GM19397 (cell line): ENCODE measurements around the gene GP1BB.
"Not testable (repeated sequence)": the region's sequence is repeated elsewhere in the genome, so short reads cannot be mapped to it uniquely, and the experiment has no call there.

Experiments used
- ATAC-seq: cut with Tn5 transposase; IDR thresholded peaks from one replicate; pipeline ENCODE4 v1.9.1; 2021; ENCODE audit warnings: mild to moderate bottlenecking, moderate library complexity; ENCODE audit not compliant: unreplicated experiment

GP1BB gene

DNA sequence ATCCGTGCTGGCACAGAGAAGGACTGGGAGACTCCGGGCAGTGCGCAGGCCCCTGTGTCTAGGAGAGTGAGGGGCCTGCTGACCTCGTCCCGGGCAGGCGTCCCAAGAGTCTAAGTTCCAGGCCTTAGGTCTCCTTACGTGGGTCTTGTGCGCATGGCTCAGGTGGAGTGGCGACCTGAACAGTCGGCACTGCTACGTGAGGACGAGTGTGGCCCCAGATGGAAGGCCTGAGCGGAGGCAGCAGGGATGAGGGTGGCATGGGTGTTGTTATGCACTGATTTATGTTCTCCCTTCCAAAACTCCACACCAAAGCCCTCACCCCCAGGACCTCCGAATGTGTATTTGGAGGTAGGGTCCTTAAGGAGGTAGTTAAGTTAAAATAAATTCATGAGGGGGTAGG lies 29.8 kb upstream of the GP1BB start:
- ATAC-seq, result no peak

DNA sequence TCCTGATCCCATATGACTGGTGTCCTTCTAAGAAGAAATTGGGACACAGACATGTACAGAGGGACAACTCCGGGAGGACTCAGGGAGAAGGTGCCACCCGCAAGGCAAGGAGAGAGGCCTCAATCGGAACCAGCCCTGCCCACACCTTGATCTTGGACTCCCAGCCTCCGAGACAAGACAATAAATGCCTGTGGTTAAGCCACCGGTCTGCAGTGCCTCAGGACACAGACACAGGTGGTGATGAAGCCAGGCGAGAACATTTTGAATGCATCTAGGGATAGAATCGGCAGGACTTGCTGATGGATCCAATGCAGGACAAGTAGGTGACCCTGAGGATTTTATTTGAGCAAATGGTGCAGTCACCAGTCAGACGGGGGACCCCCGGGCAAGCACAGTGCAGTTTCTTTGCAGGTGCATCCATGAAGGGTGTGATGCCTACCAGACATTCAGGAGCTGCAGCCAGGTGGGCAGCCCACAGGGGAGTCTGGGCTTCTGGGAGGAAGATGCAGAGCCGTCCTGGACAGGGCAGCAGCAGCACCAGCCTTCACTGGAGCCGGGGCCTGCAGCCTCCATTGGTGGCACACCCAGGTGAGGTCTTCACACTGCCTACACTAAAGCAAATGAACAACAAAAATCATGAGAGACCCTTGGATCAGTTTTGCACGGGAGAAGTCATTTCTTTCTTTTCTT lies 29.2 kb upstream of the GP1BB start:
- no peak for ATAC-seq

DNA sequence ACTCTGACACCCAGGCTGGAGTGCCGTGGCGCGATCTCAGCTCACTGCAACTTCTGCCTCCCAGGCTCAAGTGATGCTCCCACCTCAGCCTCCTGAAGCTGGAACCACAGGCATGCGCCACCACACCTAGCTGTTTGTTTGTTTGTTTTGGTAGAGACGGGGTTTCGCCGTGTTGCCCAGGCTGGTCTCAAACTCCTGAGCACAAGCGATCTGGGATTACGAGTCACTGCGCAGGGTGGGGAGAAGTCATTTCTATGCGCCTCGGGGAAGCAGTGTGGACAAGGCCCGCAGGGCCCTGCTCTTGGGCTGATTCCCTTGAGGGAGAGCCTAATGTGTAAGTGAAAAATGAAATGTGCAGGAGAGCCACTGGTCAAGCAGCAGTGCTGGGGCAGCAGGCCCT lies 28.6 kb upstream of the GP1BB start:
- ATAC-seq, result no peak

DNA sequence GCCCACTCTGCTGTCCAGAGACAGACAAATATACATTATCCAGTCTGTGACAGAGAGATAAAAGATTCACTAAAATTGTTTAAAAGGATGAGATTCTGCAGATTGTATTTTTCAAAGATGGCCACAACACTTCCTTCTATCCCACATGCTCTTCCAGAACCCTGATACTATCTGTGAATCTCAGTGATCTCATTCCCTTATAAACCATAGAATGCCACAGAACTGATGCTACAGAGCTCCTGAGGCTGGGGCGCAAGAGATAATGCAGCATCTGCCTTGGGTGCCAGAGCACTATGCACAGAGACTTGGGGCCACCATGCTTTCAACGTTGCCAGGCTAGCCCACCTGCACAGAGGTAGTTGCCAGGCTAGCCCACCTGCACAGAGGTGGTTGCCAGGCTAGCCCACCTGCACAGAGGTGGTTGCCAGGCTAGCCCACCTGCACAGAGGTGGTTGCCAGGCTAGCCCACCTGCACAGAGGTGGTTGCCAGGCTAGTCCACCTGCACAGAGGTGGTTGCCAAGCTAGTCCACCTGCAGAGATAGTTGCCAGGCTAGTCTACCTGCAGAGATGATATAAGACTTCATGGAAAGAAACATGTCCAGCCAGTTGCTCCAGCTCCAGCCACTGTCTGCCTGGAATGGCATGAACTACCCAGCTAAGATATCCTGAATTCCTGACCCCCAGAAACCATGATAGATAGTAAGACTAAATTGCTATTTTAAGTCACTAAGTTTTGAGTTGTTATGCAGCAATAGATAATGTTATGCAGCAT lies 26.6 kb upstream of the GP1BB start:
- no peak for ATAC-seq

DNA sequence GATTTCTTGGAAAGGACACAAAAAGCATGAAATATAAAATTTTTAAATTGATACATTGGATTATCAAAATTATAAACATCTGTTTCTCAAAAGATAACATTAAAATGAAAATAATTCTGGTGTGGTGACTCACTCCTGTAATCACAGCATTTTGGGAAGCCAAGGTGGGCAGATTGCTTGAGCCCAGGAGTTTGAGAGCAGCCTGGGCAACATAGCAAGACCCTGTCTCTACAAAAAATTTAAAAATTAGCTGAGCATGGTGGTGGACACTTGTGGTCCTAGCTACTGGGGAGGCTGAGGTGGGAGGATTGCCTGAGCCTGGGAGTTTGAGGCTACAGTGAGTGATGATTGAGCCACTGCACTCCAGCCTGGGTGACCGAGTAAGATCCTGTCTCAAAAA lies 25.5 kb upstream of the GP1BB start:
- ATAC-seq, result not testable (repeated sequence)

DNA sequence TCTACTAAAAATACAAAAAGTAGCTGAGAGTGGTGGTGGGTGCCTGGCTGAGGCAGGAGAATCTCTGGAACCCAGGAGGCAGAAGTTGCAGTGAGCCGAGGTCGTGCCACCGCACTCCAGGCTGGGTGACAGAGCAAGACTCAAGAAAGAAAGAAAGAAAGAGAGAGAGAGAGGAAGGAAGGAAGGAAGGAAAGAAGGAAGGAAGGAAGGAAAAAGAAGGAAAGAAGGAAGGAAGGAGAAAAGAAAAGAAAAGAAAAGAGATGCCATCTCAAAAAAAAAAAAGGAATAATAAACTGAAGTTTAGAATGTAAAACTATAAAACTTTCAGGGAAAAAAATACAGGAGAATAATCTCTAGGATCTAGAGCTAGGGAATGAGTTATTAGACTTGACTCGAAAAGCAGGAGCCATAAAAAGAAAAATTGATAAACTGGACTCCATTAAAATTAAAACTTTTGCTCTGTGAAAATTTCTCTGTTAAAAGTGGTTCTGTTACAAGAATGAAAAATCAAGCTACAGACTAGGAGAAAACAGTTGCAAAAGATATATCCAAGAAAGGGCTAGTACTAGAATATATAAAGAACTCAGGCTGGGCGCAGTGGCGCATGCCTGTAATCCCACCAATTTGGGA lies 22.4 kb upstream of the GP1BB start:
- ATAC-seq, result no peak

DNA sequence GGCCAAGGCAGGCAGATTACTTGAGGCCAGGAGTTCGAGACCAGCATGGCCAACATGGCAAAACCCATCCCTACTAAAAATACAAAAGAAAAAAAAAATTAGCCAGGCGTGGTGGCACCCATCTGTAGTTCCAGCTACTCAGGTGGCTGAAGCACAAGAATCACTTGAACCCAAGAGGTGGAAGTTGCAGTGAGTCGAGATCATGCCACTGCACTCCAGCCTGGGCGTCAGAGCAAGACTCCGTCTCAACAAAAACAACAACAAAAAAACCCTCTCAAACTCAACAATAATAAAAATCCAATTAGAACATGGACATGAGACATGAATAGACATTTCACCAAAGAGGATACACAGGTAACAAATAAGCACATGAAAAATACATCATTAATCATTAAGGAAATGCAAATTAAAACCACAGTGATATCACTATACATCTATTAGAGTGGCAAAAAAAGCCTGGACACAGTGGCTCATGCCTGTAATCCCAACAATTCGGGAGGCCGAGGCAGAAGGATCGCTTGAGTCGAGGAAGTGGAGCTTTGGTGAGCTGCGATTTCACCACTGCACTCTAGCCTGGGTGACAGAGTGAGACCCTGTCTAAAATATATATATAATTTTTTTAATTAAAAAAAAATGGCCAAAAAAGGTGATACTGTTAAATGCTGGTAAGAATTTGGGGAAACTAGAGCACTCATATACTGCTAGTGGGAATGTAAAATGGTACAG lies 21.8 kb upstream of the GP1BB start:
- no peak for ATAC-seq

DNA sequence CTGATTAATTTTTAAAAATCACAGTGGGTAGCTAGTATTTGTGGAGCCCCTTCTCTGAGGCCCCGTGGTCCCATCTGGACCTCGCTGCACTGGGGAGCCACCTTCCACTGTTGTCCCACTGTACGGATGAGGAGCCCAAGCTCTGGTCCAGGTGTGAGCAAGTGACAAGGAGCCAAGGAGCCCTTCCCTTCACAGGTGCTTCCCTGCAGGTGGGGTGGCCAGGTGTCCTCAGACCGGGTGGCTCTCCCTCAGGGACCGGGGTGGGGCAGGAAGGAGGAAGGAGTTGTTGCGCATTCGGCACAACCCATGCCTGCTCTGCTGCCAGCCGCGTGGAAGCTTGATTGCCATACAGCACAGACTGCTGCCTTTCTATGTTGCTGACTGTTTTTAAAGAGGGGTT lies 19.5 kb upstream of the GP1BB start:
- ATAC-seq, result no peak

DNA sequence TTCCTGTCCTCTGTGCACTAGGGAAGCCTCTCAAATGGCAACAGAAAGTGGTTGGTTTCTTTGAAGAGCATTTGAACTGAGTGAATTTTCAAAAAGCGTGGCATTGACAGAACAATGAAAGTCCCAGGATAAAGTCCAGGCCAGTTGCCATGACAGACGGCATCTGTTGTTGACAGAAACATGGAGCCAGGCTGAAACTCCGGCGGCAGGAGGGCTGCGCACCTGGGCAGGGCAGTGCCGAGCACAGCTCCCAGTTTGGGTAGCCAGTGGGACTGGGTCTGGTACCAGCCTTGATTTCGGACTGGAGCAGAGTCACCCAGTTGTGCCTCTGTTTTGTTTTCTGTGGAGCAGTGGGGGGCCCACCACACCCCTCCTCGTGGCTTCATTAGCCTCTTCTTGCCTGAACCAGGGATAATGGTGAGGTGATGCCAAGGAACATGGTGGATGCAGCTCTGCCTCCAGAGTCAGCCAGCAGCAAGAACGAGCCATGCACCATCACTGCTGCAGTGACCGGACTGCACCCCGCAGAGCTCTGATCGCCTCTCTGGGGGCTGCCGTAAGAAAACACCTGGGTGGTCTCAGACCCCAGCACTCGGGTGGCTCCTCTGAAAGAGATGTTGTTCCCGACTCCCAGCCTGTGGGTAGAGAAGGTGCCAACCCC lies 18.9 kb upstream of the GP1BB start:
- no peak for ATAC-seq

DNA sequence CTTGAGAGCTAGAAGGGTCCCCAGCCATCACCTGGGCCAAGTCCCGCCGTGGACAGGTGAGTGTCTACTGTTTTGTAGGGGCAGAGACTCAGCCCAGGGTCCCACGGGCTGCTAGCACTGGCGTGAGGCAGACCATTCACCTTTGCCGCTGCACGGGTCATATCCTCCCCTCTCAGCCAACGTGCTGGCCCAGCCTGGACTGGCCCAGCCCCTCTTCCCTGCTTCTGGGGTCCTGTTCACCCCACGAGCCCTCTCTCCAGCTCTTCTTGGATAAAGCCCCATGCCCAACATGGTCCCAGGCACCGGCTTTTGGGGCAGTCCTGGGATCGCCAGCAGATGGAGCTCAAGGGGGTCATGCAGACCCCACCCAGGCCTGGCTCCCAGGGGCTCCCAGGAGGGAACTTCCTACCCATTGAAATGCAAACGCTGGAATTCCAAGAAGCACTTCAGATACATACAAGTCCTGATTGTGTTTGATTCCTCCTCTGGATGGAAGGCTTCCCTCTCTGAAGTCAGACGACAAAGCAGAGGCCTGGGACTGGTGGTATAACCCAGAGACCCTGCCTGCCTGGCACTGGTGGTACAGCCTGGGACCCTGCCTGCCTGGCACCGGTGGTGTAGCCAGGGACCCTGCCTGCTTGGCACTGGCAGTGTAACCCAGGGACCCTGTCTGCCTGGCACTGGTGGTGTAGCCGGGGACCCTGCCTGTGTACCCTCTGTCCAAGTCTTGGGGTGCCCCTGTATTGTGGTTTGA lies 18.0 kb upstream of the GP1BB start:
- no peak for ATAC-seq

DNA sequence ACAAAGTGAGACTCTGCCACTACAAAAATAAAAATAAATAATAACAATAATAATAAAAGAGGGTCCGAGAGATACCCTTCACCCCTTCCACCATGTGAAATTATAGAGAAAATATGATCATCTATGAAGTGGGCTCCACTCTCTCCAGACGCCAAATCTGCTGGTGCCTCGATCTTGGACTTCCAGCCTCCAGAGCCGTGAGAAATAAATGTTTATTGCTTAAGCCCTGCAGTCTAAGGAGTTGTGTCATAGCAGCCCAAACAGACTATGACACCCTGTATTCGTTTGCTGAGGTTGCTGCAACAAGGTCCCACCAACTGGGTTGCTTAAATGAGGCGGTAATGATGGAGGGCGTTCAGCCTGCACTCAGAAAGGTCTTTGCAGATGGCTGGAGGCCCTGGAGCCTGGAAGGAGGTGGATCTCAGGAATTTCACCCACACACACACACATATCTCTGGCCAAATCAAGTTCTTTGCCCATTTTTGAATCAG lies 16.6 kb upstream of the GP1BB start:
- no peak for ATAC-seq

DNA sequence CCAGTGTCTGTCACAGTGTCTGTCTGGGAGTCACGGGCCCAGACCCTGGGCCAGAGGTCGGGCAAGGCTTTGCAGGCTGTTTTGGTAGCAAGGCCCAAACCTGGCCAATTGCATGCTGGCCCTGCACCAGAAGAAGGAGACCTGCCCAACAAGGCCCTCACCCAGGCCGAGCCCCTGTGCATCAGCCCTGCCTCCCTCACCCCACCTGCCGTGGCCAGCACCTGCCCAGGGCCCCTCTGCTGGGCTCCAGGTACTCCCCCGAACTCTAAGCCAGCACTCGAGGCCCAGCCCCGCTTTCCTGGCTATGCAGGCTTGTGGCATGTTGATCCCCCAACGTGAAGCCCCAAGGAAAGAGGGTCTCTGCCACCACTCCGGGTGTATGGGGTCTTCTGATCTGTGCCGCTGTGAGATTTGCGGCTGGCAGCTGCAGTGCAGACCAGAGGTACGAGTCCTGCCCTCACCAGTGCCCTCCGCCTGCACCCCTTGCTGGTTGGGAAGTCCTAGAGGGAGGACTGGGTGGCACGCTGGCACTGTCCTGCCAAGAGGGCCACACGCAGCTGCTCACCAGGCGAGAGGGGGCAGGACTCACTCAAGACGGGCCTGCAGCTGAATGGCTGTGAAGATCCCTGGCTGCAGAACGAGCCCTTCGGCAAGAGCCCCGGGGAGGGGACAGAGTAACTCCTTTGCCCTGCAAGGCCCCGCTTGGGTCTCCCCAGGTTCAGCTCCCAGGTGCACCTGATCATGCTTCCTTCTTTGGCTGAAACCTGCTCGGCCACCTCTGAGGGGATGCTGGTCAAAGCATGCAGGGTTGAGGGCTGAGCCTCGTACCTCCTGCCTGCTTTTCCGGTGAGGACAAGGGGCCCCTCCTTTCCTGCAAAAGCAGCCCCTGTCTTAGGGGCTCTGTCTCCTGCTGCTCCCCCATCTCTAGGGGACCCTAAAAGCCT lies 15.7 kb upstream of the GP1BB start:
- ATAC-seq, result no peak

DNA sequence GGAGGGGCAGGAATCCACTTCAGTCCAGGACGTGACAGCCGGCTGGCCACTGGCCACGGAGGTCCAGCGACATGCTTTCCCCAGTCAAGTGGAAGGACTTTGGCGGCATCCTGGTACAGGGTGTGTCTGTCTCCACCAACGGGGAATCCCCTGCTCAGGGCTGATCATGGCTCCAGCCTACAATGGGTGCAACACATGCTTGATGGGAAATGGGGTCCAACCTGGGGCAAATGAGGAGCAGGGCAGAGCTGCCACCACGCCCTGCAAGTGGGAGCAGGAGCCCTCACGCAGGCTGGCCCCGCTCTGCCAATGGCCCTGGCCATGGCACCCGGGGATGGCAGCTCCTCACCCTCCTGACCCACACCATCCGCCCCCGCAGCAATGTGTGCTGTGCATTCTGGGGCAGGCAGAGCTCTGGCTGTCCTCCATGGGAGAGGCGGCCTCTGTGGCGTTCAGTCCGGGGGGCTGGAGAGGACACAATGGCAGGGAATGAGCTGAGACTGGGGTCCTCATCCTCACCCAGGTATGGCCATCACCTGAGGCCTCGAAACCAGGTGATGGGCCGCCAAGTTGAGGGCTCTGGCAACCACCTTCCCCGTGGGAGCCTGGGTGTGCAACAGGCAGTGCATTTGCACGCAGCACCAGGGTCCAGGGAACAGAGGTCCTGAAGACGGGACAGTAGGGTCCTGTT lies 14.9 kb upstream of the GP1BB start:
- no peak for ATAC-seq

DNA sequence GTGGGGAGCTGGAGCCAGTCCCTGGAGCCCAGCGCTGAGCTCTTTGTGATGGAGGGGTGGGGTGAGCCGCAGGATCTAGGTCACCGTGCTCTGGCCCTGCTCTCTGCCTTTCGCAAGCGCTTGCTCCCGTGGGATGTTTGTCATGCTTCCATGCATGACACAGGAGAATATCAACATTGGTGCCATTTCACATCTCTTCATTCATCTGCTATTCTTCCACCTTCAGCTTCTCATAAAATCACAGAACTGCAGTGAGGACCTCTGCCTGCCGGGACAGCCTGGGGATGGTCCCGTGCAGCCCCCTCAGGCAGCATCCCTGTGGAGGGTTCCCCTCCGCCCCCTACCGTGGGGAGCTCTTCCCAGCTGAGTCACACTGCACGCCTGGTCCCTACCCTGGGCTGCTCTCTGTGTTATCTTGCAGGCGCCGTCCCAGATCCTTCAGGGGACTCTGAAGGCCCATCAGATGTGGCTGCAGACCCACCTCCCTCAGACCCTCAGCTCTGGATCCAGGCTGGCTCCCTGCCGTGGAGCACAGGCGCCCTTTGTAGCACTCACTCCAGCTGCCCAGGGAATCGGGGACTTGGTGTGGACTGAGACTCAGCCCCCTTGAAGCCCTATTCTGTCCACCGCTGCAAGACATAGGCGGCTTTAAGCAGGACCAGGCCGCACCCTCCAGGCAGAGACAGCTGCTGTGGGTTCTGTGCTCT lies 14.1 kb upstream of the GP1BB start:
- ATAC-seq, result no peak

DNA sequence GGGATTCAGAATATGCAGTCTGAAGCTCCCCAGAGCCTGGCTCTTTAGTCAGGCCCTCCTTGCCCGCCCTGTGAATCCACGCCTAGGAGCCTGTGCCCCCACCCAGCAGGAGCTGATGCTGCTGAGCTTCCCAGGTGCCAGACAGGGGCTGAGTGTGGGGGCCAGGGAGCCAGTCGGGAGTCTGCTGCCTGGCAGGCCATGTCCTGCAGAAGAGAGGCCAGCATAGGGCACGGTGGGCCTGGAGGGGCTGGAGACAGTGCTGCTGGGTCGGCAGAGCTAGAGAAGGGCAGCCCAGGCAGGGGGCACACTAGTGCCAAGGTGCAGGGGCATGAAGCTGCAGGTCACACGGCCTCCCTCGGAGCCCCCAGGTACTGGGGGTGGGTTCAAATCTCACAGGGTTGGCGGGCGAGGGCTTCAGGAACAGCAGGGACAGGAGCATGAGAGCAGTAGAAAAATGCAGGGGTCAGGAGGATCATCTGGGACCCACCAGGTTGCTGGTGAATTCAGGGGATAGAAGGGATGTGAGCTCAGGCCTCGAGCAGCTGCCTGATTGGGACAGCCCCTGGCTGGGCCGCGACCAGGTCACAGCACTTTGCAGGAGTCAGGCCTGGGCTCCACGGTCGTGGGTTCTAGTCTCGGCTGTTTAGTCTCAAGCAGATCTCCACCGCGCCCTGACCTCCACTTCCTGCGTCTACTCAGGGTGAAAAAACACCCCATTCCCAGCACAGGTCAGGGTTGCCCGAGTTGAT lies 13.1 kb upstream of the GP1BB start:
- no peak for ATAC-seq

DNA sequence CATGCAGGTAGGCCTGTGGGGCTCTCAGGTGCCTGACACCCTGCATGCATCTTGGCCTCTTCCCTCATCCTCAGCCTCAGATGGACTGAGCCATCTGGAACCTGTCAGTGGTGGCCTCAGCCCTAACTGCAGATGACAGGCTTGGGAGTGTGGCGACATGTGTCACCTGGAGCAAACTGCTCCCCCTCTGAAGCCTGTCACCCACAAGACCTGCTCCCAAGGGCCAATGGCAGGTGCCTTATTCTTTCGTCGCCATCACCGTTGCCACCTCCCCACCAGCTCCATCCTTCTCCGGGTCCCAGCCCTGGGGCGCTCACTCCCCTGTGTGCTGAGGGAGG lies 12.6 kb upstream of the GP1BB start:
- ATAC-seq, result no peak

DNA sequence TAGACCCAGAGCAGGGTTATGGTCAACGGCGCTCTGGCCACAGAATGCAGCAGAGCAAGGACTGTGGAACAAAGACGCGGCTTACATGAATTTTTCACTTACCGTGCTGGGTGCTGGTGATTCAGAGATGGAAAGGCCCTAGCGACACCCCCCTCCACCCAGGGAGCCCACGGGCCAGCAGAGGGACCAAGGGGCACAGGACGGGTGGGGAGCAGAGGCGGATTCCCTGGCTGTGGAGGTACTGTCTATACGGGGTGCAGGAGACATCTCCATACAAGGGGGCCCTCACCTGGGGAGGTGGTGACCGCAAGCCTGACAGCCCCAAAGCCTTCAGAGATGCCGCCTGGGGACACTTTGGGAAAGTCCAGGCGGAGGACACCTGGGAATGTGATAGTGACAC lies 10.1 kb upstream of the GP1BB start:
- no peak for ATAC-seq
